TTC549 (cell line): ENCODE results near the gene SMG5.

Experiments
- FAIRE-seq: peaks from 2 replicates; lab custom pipeline; 2012; peaks lifted over from hg19 to GRCh38; lab: Jason Lieb, UNC

Gene SMG5

GRCh38 chr1:156242738-156243137 lies 39.9 kb downstream of the SMG5 start:
- no peak for FAIRE-seq

- FAIRE-seq, result no peak
Measured at GRCh38 chr1:156241926-156242325, 40.7 kb downstream of the SMG5 start, which contains the start of gene BGLAP. Gene BGLAP (plus strand): TSS chr1:156242184. CDS start chr1:156242232, 48 bp downstream.

DNA sequence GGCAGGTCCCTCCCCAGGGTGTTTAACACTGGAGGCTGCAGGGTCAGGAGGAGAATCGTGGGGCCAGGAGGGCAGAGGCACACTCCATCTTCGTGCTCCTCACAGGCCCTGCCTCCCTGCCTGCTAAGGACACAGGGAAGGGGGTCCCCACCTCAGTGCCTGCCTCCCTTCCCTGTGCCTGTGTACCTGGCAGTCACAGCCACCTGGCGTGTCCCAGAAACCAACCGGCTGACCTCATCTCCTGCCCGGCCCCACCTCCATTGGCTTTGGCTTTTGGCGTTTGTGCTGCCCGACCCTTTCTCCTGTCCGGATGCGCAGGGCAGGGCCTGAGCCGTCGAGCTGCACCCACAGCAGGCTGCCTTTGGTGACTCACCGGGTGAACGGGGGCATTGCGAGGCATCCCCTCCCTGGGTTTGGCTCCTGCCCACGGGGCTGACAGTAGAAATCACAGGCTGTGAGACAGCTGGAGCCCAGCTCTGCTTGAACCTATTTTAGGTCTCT lies 41.3 kb downstream of the SMG5 start:
- FAIRE-seq, result no peak

DNA sequence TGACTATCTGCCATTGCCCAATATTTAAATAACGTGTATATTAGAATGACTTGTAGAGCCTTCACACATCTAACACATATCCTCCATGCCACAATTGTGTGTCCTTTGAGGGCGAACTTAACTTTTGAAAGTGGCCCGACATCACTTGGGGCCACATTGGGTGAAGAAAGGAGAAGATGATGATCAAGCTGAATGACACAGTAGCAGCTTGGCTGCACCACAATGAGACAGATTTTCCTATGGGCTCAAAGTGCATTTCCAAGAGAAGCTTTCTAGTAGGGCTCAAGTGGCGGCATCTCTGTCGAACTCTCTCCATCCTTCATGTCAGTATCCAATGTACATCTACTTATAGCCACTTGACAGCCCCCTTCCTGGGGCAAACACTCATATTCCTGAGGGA lies 44.4 kb downstream of the SMG5 start:
- FAIRE-seq, result no peak

- no peak for FAIRE-seq
Measured at GRCh38 chr1:156236164-156236563, 46.5 kb downstream of the SMG5 start.

- FAIRE-seq, result no peak
Measured at GRCh38 chr1:156233426-156234127, 49.0 kb downstream of the SMG5 start.

DNA sequence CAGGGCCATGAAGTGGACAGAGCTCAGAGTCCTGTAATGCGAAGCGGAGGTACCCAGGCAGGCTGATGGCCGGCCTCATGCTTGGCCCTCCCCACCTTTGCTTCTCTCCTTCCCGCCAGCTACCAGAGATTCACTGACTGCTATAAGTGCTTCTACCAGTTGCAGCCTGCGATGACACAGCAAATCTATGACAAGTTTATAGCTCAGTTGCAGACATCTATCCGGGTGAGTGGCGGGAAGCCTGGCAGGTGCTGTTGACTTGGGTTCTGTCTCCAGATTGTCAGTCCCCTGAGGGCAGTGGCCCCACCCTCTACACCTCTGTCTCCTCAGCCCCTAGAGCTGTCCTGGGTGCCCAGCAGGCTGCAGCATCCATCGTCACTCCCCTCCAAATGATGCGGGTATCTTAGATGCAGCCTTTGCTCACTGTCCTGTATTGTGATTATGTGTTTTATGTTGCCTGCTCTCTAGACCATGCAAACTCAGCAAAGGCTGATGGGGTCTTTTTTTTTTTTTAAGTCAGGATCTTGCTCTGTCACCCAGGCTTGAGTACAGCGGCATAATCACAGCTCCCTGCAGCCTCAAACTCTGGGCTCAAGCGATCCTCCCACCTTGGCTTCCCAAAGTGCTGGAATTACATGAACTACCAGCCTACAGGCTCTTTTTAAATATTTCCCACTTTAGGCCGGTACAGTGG lies 50.3 kb downstream of the SMG5 start:
- no peak for FAIRE-seq

DNA sequence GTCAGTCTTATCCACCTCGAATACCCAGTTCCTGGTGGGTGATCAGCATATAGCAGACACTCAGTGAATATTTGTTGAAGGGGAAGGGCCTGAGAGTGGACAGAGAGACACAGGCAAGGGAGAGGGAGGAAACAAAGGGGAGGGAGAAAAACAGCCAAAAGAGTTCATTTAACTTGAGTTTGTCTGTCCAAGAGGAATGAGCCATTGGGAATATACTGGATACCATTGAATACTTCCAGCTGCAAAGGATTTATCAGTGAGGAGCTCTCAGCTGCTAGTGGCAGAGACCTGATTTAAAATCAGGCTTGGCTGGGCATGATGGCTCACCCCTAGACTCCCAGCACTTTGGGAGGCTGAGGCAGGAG lies 52.2 kb downstream of the SMG5 start:
- no peak for FAIRE-seq

DNA sequence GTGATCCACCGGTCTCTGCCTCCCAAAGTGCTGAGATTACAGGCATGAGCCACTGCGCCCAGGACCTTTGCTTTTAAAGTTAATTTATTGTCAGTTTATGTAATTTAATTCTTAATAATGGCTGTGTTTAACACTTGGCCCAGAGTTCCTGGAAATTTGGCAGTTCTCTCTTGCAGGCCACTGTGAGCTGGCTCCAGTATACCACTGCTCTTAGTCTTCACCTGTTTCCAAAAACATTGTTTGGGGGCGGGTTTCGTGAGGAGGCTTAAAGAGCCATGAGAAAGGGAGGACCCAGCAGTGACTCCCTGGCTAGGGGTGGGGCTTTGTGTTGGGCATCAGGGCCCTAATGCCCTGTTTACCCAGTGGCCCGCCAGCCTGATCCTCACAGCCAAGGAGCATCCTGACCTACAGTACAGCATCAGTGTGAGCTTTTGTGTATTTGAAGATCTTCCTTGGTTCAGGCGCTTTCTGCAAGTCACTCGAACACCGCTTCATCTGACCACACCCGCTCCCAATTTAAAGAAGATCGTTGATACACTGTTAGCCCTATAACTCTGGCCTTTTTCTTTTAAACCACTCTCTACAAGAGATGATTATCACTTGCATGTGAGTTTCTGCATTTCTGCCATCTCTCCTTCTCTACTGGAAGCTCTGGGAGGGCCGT lies 52.7 kb downstream of the SMG5 start:
- no peak for FAIRE-seq

DNA sequence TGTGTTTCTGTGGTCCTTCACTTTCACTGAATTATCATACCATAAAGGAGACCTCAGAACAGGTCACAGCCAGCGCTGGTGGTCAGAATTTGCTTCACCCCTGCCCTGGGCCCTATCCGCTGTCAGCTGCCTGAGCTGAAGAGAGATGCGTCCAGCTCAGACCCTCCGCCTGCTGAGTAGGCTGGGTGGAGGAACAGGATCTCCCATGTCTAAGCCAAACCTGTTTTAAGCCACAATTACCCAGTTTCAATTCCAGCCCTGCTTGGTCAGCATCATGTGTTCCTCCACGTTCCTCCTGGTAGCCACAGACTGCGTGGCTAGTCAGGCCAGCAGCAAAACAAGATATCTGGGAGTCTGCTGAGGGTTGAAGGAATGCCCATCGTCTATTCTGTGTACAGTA lies 54.1 kb downstream of the SMG5 start:
- FAIRE-seq, result no peak

DNA sequence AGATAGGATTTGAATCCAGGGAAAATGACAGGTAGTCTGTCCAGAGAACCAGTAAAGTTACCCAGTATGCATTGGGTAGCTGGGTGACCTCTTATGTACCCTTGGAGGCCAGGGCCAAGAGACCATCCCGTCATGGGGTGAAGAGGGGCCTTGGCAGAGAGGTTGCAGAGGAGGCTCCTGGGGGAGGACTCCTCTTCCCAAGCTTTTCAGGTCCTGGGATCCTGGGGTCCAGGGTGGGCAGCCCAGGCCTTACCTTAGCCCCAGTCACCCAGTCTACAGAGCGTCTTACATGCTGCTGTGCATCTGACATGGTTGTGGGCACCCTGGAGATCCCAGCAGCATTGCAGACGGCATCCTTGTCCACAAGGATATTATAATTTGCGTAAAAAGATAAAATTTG lies 55.8 kb downstream of the SMG5 start:
- no peak for FAIRE-seq

- FAIRE-seq, result no peak
Measured at GRCh38 chr1:156226116-156226538, 56.5 kb downstream of the SMG5 start.

DNA sequence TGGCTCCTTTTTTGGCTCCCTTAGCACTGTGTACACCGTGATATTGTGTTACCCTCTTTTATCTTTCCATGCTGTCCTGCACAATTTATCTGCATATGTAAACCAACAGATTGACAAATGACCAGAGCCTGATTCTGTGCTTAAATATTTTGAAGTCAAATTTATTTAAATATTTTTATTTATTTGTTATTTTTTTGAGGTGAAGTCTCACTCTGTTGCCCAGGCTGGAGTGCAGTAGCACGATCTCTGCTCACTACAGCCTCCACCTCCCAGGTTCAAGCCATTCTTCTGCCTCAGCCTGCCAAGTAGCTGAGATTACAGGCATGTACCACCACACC lies 57.0 kb downstream of the SMG5 start:
- no peak for FAIRE-seq

- FAIRE-seq, result no peak
Measured at GRCh38 chr1:156221986-156222692, 60.5 kb downstream of the SMG5 start.

- FAIRE-seq, result no peak
Measured at GRCh38 chr1:156220226-156220625, 62.4 kb downstream of the SMG5 start.

DNA sequence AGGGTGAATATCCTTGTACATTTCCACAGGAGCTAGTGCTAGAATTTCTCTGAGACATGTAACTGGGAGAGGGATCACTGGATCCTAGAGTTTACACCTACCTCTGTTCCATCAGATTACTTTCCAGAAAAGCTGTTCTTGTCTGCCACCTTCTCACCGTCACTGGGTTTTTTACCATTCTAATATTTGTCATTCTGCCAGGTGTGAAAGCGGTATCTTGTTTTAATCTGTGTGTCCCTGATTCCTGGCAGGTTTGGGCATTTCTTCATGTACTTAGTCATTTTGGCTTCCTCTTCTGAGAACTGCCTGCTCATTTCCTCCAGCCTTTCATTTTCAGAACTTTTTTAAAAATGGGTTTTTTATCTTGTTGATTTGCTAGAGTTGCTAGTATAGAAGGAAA lies 64.8 kb downstream of the SMG5 start:
- FAIRE-seq, result no peak

- FAIRE-seq, result peak; percentile 73
Measured at GRCh38 chr1:156216361-156217086, 66.1 kb downstream of the SMG5 start.

GRCh38 chr1:156214024-156214748 lies 68.4 kb downstream of the SMG5 start:
- no peak for FAIRE-seq

DNA sequence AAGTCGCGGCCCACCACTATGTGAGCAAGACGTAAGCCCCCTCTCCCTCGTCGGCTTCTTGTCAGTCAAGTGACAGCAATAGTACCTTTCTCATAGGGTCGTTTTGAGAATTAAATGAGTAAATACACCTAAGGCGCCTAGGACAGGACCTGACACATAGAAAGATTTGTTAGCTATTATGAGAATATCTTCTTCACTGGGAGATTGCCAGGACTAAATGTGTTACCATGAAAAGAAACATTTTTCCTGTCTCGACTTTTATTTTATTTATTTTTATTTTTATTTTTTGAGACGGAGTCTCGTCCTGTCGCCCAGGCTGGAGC lies 69.0 kb downstream of the SMG5 start:
- FAIRE-seq, result no peak

GRCh38 chr1:156212833-156213643 lies 69.6 kb downstream of the SMG5 start, which contains the start of gene PMF1:
Gene PMF1 (plus strand): TSS chr1:156213007. CDS start chr1:156213016, 9 bp downstream.
- FAIRE-seq, result no peak

- no peak for FAIRE-seq
Measured at GRCh38 chr1:156212130-156212529, 70.5 kb downstream of the SMG5 start.
